Stimulated activated CD4-positive, alpha-beta T cell treated with anti-CD3 and anti-CD28 coated beads, Interleukin-4, amount 100 ng/mL, for 24 hours (primary cell): ENCODE results near the gene CFAP52.
A peak's percentile ranks its signal among the peaks of the same experiment; 100 is the strongest.
"Not testable (repeated sequence)": the region's sequence is repeated elsewhere in the genome, so short reads cannot be mapped to it uniquely, and the experiment has no call there.

Source experiments
- DNase-seq: peaks from one replicate; pipeline ENCODE4 v3.0.0-alpha.2; 2020

The CFAP52 gene, protein sequence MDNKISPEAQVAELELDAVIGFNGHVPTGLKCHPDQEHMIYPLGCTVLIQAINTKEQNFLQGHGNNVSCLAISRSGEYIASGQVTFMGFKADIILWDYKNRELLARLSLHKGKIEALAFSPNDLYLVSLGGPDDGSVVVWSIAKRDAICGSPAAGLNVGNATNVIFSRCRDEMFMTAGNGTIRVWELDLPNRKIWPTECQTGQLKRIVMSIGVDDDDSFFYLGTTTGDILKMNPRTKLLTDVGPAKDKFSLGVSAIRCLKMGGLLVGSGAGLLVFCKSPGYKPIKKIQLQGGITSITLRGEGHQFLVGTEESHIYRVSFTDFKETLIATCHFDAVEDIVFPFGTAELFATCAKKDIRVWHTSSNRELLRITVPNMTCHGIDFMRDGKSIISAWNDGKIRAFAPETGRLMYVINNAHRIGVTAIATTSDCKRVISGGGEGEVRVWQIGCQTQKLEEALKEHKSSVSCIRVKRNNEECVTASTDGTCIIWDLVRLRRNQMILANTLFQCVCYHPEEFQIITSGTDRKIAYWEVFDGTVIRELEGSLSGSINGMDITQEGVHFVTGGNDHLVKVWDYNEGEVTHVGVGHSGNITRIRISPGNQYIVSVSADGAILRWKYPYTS

DNA sequence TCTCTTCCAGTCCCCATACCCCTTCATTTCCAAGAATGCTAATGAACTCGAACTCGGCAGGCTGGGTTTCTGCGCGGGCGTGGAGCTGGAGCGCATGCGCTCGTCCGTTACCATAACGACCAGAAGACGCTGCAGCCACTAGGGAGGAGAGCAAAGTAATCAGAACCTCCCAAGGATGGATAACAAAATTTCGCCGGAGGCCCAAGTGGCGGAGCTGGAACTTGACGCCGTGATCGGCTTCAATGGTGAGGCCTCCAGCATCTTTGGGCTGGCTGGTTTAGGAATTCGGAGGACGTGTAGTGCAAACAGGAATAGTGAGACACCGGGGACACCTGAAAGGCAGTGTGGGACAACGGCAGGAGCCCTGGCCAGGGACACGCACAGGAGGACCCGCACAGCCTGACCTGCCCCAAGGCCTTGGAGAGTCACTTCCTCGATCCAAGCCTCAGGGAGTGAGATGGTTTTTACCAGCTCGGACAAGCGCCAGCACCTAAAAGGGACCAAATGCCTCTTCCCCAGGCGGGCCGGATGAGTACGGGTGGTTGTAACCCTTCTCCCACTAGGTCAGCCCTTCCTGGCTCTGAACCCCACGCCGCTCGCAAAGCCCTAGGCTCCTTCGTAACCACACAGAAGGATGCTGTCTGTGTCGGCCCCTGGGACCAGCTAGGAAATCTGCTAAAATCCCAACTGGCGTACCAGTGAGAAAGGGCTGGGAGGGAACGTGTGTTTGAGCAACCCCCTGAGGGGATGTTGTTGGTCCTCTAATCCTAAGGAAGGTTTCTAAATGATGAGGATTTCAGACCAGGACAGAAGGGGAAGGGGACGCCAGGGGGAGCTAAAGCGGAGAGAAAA is at the start of gene CFAP52:
Gene CFAP52, plus strand, starts transcription at position 122 of the 852 bp plus-strand sequence. Its CDS starts 54 bp downstream, at position 176.
- peak; percentile 80 for DNase-seq

DNA sequence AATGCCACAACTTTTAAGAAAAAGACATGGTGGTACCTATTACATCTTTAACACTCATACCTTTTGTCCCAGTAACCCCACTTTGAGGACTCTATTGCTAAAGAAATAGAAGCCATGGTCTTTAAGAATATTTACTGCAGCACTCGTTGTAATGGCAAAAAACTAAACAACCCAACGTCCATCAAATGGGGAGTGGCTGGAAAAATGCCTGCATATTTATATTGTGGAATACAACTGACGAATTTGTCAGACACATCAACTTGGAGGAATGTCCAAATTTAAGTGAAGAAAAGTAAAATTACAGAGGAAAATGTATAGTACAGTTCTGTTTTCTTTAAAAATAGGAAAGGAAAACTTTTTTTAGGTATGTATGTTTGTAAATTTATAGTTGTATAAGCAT is 48.7 kb upstream of the CFAP52 start:
- DNase-seq = no peak

DNA sequence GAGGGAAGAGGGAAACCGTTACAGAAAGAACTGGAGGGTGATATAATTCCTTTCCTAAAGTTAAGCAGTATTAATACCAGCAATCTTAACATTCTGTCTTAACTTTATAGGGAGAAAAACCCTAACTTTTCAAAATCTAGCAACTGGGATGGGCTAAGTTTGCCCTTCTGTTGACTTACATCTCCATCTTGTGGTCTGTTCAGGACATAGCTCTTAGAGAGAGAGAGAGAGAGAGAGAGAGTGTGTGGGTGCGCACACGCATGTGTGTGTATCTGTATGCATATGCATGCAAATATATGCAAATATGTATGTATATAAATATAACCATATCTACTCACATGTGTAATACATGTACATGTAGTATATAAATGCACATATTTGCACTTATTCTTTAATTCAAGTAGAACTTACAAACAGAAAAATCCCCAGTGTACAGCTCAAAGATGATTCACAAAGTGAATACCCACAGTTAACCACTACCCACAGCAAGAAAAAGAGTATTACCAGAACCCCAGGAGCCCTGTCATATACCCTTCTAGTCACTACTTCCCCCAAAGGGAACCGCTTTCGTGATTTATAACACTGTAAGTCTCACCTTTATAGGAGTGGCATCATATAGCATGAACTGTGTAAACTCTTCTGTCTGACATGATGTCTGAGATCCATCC is 47.3 kb upstream of the CFAP52 start:
- DNase-seq = no peak

DNA sequence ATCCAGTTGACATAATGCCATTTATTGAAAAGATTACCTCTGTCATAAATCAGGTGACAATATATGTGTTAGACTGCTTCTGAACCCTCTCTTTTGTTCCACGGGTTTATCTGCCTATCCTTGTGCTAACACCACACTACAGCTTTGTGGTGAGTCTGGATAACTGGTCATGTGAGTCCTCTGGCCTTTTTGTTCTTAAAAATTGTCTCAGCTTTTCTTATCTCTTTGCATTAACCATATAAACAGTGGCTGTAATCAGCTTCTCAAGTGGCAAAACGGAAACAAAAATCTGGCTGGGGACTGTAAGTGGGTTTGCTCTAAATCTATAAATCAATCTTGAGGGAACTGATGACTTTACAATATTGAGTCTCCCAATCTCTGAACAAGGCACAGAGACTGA is 45.4 kb upstream of the CFAP52 start:
- no peak for DNase-seq

DNA sequence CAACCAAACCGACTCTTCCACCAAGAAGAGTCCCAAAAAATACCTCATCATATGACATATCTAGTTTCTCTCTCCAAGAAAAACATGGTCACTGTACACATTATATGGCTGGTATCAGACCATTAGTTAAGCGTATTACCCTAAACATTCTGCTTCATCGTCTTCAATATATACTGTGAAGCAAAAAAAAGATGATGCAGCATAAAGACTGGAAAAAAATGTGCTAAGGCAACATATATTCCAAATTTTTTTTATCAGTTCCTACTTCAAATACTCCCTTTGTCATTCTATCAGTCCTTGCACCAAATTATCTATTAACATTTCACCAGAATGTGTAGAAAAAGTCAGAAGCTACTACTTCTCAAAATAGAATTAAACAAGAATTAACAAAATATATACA is 43.7 kb upstream of the CFAP52 start:
- DNase-seq = no peak

DNA sequence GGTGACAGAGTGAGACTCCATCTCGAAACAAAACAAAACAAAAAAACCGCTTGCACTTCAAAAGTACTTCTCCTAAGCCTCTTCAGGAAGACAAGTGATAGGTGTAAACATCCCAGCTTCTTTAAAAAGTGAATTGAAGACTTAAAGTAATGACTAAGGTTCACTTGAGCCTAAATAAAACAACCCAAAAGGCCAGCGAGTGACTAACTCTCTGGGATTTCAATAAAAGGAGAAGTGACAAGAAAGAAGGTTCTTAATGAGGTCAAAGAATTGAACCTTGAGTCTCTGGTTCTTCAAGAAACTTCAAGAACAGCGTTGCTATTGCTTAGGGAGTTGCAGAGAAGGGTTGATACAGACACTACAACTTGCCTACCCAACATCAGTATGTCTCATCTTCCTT is 43.0 kb upstream of the CFAP52 start:
- DNase-seq = no peak

DNA sequence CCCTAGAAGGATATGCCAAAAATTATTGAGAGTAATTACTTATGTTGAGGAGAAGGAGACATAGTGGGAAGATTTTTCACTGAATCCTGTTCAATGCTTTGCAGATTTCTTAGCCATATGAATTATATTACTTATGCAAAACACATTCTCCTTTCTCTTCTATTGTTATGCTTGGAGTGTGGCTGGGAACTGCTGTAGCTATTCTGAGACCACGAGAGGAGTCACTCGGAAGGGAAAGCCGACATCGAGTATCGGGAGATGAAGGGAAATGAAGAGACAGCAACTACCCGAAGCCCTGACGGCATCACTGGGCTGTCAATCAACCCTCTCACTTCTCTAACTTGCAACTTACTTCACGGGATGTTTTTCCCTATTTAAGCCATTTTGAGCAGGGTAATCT is 40.4 kb upstream of the CFAP52 start:
- DNase-seq = no peak

DNA sequence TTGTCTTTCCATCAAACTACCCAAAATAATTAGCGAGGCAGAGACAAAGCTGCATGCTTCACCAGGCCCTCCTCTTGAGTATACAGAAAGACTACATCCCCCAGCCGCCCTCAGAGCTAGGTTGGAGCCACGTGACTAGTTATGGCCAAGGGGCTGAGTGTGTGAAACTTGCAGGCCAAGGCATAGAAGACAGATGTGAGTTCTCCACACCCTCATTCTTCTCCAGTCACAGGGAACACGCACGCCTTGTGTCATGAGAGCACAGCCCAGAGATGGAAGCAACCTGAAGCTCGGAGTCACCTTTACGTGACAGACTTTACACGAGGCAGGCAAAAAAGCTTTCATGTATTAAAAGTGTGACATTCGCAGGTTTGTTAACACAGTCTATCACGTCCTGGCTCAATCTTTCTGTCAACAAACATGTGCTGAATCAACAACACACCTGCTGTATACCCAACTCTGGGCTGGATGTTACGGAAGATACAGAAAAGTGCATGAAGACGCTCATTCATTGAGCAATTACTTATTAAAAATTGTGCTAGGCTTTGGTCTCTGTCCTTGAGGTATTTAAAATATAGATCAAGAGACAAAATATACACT is 39.2 kb upstream of the CFAP52 start:
- no peak for DNase-seq

DNA sequence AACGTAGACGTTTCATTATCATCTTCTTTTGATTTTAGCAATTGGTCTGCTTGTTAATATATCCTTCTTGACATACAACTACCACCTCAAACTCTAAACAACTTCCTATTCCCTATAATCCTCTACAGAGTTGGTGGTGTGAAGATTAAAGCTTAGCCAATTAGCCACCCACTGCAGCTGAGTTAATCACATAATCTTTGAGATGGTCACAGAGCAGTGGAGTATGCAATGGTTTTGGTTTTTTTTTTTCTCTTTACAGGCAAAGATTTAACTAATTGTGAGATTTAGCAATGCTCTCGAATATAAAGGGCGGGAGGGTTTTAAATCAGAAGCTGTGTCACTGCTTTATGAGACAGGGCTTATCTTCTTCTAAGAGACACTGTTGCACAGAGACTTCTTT is 37.8 kb upstream of the CFAP52 start:
- DNase-seq = no peak

DNA sequence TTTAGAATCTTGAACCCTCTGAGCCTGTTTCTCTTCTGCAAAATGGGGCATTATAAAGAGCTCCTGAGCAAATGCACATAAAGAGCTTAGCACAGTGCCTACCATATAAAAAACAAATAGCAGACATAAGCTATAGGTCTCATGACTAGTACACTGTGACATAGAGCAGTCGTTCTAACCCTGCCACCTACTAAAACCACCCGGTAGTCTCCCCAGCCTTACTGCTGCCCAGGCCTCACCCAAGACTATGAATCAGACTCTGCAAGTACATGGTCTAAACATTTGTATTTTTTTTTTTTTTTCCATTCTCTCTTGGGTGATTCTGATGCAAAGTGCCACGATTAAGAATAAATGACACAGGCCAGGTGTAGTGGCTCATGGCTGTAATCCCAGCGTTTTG is 34.7 kb upstream of the CFAP52 start:
- DNase-seq = no peak

DNA sequence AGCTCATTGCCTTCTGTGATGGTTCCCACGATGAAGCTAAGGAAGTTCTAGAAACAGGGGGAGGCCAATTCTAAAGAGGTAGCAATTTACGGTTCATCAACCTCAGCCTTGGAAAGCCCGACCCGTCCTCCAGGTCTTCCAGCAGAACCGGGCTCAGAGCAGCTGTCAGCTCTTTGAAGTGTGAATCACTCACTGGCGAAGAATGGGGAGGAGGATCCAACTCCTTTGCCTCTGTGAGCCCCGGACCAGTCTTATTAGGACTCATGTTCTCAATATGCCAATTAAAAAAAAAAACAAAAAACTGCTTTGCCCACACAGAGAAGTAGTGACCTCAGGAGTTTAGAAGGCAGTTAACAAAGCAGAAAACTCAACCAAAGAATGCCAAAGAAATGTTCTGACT is 32.2 kb upstream of the CFAP52 start:
- no peak for DNase-seq

DNA sequence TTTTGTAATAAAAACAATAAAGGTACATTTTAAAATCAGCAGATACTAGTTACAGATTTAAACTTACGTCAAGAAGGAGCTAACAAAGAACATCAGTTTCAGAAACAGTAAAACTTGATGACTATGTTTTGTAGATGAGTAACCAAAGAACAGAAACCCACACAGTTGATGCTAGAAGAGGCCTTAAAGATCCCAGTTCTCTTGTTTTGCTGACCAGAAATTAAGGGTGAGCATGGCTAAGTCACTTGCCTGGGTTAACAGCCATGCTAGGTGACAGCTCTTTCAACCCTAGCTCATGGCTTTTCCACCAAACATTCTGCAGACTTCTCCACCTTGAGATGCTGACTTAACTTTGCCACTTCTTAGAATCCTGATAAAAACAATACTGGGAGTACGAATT is 27.2 kb upstream of the CFAP52 start:
- DNase-seq = no peak

DNA sequence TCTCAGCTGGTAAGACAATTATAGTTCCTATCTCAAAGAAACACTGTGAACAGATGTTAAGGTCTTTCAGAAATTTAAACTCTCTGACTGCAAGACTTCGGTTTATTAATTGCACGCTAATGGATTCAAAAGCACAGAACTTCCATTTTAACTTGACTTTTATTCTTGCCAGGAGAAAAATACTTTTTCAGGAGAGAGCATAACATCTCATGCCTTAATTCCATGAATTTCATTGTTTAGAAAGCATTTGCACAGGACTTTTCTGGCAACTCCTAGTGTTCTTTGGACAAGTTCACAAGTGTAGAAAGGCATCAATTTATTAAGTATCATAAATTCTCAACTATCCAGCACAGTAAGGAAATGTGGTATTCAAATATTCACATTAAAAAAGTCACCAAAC is 23.3 kb upstream of the CFAP52 start:
- DNase-seq = no peak

DNA sequence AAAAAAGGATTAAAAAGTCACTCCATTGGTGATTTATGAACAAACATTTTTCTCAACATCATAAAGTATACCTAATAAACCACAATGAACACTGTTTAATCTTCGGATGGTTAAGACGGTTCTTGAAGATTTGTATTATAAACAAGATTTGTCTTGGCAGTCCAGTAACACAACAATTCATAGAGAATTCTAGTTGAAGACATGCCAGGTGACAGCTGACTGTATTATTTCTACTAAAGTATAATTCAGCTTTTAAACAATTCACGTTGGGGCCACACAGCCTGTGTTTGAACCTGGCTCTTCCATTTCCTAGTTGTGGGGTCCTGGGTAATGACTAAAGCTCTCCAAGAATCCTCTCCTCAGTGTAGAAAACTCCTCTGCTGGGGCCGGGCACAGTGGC is 22.8 kb upstream of the CFAP52 start:
- no peak for DNase-seq

DNA sequence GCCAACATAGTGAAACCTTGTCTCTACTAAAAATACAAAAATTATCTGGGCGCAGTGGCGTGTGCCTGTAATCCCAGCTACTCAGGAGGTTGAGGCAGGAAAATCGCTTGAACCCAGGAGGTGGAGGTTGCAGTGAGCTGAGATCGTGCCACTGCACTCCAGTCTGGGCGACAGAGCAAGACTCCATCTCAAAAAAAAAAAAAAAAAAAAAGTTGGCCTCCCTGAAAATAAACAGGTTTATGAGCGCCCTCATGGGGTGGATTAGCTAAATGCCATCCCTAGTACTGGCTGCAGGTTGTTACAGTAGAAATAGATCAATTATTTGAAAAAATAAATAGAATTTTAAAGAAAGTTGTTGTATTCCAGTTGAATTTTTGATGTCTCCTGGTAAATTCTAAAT is 21.7 kb upstream of the CFAP52 start:
- peak; percentile 53 for DNase-seq

DNA sequence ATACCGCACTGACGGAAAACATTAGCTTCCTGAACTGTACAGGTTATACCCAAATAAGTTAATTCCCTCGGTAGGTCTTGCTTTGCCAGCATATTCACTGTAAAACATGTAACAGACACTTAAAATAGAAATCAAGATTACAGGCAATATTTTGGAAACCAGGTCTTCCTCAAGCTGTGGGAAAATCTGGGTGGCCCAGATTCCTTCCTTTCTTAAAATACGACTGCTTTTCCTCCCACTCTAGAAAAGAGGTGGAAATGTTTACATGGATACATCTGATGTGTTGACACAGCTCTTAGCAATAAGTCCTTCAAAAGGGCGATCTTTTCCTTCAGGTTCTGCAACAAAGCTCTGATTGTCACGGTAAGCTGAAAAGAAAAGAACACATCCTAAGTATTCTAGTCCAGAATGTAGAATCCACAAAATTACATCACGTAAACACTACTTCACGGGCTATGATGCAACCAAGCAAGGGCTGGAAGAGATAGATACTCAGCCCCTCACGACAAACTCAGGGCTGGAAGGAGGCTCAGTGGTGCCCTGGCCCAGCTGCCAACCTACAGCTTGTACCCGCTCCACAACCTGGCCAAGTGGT is 19.2 kb upstream of the CFAP52 start:
- no peak for DNase-seq

DNA sequence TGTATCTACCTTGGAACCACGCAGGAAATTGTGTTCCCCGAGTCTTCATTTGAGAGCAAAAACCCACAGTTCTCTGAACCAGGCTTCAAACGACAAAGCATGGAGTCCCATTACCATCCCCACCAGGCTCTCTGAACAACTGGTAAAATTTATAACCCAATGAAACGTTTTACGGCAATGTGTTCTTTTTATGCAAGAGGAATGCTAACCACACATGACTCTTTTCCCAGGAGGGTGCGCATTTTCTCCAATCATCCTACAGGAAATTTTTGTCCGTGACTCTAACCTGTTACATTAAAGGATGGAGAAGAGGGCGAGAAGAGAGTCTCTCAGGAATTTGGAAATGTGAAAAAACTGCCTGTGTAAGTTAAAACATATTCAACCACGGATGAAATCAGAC is 18.6 kb upstream of the CFAP52 start:
- DNase-seq = no peak

DNA sequence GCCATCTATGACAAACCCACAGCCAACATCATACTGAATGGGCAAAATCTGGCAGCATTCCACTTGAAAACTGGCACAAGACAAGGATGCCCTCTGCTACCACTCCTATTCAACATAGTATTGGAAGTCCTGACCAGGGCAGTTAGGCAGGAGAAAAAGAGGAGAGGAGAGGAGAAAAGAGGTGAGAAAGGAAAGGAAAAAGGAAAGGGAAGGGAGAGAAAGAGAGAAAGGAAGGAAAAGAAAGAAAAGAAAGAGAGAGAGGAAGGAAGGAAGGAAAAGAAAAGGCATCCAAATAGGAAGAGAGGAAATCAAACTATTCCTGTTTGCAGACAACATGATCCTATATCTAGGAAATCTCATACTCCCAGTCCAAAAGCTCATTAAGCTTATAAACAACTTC is 12.3 kb upstream of the CFAP52 start:
- DNase-seq = no peak

DNA sequence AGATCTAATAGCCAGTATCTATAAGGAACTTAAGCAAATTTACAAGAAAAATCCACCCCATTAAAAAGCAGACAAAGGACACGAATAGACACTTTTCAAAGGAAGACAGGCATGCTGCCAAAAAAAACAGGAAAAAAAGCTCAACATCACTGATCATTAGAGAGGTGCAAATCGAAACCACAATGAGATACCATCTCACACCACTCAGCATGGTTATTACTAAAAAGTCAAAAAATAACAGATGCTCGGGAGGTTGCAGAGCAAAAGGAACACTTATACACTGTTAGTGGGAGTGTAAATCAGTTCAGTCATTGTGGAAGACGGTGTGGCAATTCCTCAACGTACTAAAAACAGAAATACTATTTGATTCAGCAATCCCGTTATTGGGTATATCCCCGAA is 10.4 kb upstream of the CFAP52 start:
- DNase-seq = no peak

DNA sequence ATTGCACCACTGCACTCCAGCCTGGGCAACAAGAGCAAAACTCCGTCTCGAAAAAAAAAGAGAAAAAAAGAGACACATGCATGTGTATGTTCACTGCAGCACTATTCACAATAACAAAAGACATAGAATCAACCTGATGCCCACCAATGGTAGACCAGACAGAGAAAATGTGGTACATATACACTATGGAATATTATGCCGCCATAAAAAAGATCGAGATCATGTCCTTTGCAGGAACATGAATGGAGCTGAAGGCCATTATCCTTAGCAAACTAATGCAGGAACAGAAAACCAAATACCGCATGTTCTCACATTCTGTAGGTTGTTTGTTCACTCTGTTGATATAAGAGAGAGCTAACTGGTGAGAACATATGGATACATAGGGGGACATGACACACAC is 9.7 kb upstream of the CFAP52 start:
- not testable (repeated sequence) for DNase-seq

DNA sequence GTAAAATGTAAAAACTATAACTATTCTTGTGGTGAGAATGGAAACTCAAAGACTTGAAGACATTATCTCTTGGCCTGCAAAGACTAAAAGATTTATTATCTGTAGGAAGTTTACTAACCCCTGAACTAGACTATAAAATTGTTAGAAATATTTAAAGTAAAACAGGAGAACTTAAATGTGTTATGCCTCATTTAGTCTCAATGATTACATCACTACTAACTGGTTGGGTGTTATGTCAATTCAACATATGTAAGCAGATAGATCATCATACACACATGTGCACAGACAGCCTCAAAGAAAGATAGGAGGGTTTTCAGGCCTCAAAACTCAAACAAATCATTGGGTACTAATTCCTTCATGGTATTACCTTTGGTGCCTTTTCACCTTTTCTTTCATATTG is 8.4 kb upstream of the CFAP52 start:
- no peak for DNase-seq

DNA sequence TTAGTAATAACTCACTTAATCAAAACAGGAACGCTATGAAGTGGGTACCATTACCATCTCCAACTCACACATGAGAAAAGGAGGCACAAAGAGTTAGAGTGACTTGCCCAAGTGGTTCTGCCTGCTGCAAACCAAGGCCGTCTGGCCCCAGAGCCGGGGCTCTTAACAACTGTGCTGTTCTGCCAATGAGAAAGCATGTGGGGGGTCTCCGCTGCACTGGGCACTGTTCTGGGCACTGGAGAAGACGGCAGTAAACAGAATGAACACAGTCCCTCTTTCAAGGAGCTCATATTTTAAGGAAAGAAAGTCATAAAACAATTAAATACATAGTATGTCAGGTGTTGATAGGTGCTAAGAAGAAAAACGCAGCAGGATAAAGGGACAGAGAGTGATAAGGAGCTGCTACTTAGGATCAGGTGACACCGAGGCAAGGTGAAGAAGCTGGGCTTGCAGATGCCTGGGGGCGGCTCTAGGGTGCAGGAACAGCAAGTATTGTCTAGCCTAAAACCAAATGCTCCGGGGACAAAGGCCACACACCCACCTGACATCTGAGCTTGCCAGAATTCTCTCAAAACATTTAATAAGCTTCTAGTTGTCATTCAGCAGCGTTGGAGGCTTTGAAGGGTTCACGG is 7.4 kb upstream of the CFAP52 start:
- DNase-seq = no peak
